22Rv1 (cell line): Measurements from ENCODE around the gene LCLAT1.
A peak's percentile ranks its signal among the peaks of the same experiment; 100 is the strongest.

Experiments
- H3K27ac ChIP-seq: fragments of 450-650 bp; 2 replicates; pipeline ENCODE4 v1.5.1; 2017
- CTCF ChIP-seq: fragments of 450-650 bp; IDR thresholded peaks from 2 replicates; pipeline ENCODE4 v1.5.1; 2017; ENCODE audit warnings: mild to moderate bottlenecking
- ZFX ChIP-seq: fragments of 450-650 bp; IDR thresholded peaks from 2 replicates; pipeline ENCODE4 v1.6.1; 2017; ENCODE audit warnings: antibody characterized with exemption, borderline replicate concordance

LCLAT1 gene

GRCh38 chr2:30661173-30662107 lies 214.4 kb downstream of the LCLAT1 start:
- H3K27ac ChIP-seq: no peak overlapping the region
- TF ChIP-seq ZFX: no peak
- no peak for TF ChIP-seq CTCF

- H3K27ac ChIP-seq: no peak overlapping the region
- TF ChIP-seq CTCF (no peak), ZFX (no peak)
These were observed 215.5 kb downstream of the LCLAT1 start for GRCh38 chr2:30662268-30663131.

- no peak overlapping the region for H3K27ac ChIP-seq
- no peak for TF ChIP-seq CTCF
- no peak for TF ChIP-seq ZFX
These were observed 216.3 kb downstream of the LCLAT1 start for GRCh38 chr2:30663321-30663720.

GRCh38 chr2:30663806-30664205 lies 216.8 kb downstream of the LCLAT1 start:
- no peak overlapping the region for H3K27ac ChIP-seq
- no peak for TF ChIP-seq ZFX
- no peak for TF ChIP-seq CTCF

GRCh38 chr2:30664761-30665358 lies 217.8 kb downstream of the LCLAT1 start:
- no peak for TF ChIP-seq ZFX
- TF ChIP-seq CTCF: no peak
- no peak overlapping the region for H3K27ac ChIP-seq

- H3K27ac ChIP-seq: peak overlapping the region; percentile 62
- no peak for TF ChIP-seq CTCF
- TF ChIP-seq ZFX: no peak
These were observed 218.8 kb downstream of the LCLAT1 start for GRCh38 chr2:30665761-30666265.
